GM12872 (cell line): ENCODE data around the gene VPS37C.
"Not testable (repeated sequence)": the region's sequence is repeated elsewhere in the genome, so short reads cannot be mapped to it uniquely, and the experiment has no call there.

Experiments used
- CTCF ChIP-seq: IDR thresholded peaks from 3 replicates; pipeline ENCODE4 v1.5.1; 2011; ENCODE audit warnings: low read depth, mild to moderate bottlenecking, low read length, moderate library complexity; ENCODE audit not compliant: insufficient read depth

VPS37C gene

GRCh38 chr11:61161190-61162091 lies at the start of gene VPS37C:
Gene VPS37C, minus strand, starts transcription at chr11:61161426. Its CDS starts 22,597 bp downstream, at chr11:61138829.
- TF ChIP-seq CTCF: no peak

GRCh38 chr11:61202950-61203746 lies 41.9 kb upstream of the VPS37C start, which contains the start of gene PGA3:
Gene PGA3, plus strand, starts transcription at chr11:61203515. Its CDS starts 50 bp downstream, at chr11:61203565.
- not testable (repeated sequence) for TF ChIP-seq CTCF

- TF ChIP-seq CTCF: no peak
Observed at GRCh38 chr11:61201476-61201875, 40.2 kb upstream of the VPS37C start.

- TF ChIP-seq CTCF: no peak
Observed at GRCh38 chr11:61198948-61199523, 37.8 kb upstream of the VPS37C start.

- TF ChIP-seq CTCF: no peak
Observed at GRCh38 chr11:61198361-61198760, 37.1 kb upstream of the VPS37C start.

GRCh38 chr11:61195719-61196118 lies 34.5 kb upstream of the VPS37C start:
- TF ChIP-seq CTCF: no peak
